Measurements from ENCODE around the gene ZNF808.
A peak's percentile ranks its signal among the peaks of the same experiment; 100 is the strongest.

ZNF808 gene

DNA sequence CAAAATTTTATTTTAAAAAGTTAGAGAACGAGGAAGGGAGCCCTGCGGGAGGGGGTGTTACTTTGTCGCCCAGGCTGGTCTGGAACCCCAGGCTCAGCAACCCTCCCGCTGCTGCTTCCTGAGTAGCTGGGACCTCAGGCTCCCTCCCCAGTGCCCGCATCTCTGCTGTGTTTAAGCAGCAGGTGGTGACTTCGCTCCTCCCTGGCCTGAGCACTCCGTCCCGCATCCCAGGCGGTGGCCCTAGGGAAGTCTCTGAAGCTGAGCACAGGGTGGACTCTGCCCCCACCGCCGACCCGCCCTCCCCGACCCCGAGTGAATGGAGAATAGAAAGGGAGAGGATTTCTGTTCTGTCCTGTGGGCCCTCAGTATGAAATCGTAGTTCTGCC lies 73.2 kb downstream of the ZNF808 start:
- DNase-seq = no peak

- peak; percentile 95 for DNase-seq
Measured at GRCh38 chr19:52601025-52601973, 73.8 kb downstream of the ZNF808 start.

DNA sequence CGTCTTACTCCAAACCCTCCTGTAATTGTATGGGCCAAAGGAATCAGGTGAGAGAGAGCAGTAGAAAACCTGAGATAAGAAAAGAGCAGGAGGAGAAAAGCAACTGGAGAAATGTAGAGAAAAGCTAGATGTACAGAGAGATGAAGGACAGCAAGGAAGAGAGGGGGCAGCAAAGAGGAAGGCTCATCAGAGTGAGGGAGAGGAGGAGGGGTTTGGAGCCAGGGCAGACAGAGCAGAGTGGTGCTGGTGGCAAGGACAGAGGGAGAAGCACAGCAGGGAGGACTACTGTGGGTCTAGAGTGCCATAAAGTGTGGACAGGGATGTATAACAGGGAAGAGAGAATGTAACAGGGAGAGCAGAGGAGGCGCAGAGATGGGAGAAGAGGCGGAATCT lies 74.5 kb downstream of the ZNF808 start:
- peak; percentile 33 for DNase-seq

DNA sequence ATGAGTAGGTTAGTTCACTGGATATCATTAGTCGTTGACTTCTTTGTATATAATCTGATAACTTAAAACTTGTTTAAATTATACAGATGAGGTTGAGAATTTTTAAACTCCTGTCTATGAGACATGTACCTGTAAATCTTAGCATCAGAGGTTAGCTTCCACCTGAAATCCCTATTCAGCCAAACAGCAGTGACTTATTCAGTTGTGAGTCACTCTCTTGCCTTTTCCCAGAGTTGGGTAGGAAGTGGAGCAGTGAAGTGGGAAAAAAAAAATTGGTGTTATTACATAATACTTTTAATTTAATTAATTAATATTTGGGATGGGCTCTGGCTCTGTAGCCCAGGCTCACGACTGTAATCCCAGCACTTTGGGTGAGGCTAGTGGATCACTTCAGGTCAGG lies 75.5 kb downstream of the ZNF808 start:
- DNase-seq = no peak

- DNase-seq = peak; percentile 49
Measured at GRCh38 chr19:52603558-52604207, 76.2 kb downstream of the ZNF808 start.

Measured in EL (cell line).